ENCODE data around the gene SLC10A1.

SLC10A1 gene

GRCh38 chr14:69754487-69754886 lies 42.6 kb downstream of the SLC10A1 start:
- H3K27ac ChIP-seq (ENCODE audit: poor library complexity, severe bottlenecking) = no peak overlapping the region
- H3K36me3 ChIP-seq (ENCODE audit: low read depth) = no peaks in the 10 kb centered on the region
- DNase-seq (ENCODE audit: low spot score) (no peak), ATAC-seq (ENCODE audit: low read depth) (no peak)
- no peaks in the 10 kb centered on the region for H3K4me1 ChIP-seq (ENCODE audit: insufficient read depth, poor library complexity, severe bottlenecking)
- H3K9me3 ChIP-seq (ENCODE audit: severe bottlenecking) = no peaks in the 10 kb centered on the region
- H3K27me3 ChIP-seq (ENCODE audit: insufficient read depth, poor library complexity, severe bottlenecking) = no peaks in the 10 kb centered on the region
- no peak for TF ChIP-seq CTCF (IDR thresholded peaks at IDR 0.05; ENCODE audit: poor library complexity, severe bottlenecking)
- H3K4me3 ChIP-seq (ENCODE audit: severe bottlenecking) = no peak overlapping the region

- Histone ChIP-seq H3K4me1 (ENCODE audit: insufficient read depth, poor library complexity, severe bottlenecking) (no peaks in the 10 kb centered on the region), H3K27ac (ENCODE audit: poor library complexity, severe bottlenecking) (no peak overlapping the region), H3K9me3 (ENCODE audit: severe bottlenecking) (no peaks in the 10 kb centered on the region), H3K27me3 (ENCODE audit: insufficient read depth, poor library complexity, severe bottlenecking) (no peaks in the 10 kb centered on the region), H3K36me3 (ENCODE audit: low read depth) (no peaks in the 10 kb centered on the region), H3K4me3 (ENCODE audit: severe bottlenecking) (no peak overlapping the region)
- ATAC-seq (ENCODE audit: low read depth) (no peak), DNase-seq (ENCODE audit: low spot score) (no peak)
- TF ChIP-seq CTCF (IDR thresholded peaks at IDR 0.05; ENCODE audit: poor library complexity, severe bottlenecking) = no peak
Measured at GRCh38 chr14:69753860-69754259, 43.2 kb downstream of the SLC10A1 start.

- no peak for TF ChIP-seq CTCF (IDR thresholded peaks at IDR 0.05; ENCODE audit: poor library complexity, severe bottlenecking)
- Histone ChIP-seq H3K27me3 (ENCODE audit: insufficient read depth, poor library complexity, severe bottlenecking) (no peaks in the 10 kb centered on the region), H3K4me3 (ENCODE audit: severe bottlenecking) (no peak overlapping the region), H3K4me1 (ENCODE audit: insufficient read depth, poor library complexity, severe bottlenecking) (no peaks in the 10 kb centered on the region), H3K9me3 (ENCODE audit: severe bottlenecking) (no peaks in the 10 kb centered on the region), H3K27ac (ENCODE audit: poor library complexity, severe bottlenecking) (no peak overlapping the region), H3K36me3 (ENCODE audit: low read depth) (no peaks in the 10 kb centered on the region)
- ATAC-seq (ENCODE audit: low read depth) (no peak), DNase-seq (ENCODE audit: low spot score) (no peak)
Measured at GRCh38 chr14:69752773-69753172, 44.3 kb downstream of the SLC10A1 start.

- TF ChIP-seq CTCF (IDR thresholded peaks at IDR 0.05; ENCODE audit: poor library complexity, severe bottlenecking) = no peak
- Histone ChIP-seq H3K4me3 (ENCODE audit: severe bottlenecking) (no peak overlapping the region), H3K4me1 (ENCODE audit: insufficient read depth, poor library complexity, severe bottlenecking) (no peaks in the 10 kb centered on the region), H3K9me3 (ENCODE audit: severe bottlenecking) (no peaks in the 10 kb centered on the region), H3K27ac (ENCODE audit: poor library complexity, severe bottlenecking) (no peak overlapping the region), H3K27me3 (ENCODE audit: insufficient read depth, poor library complexity, severe bottlenecking) (no peaks in the 10 kb centered on the region), H3K36me3 (ENCODE audit: low read depth) (no peaks in the 10 kb centered on the region)
- ATAC-seq (ENCODE audit: low read depth) (no peak), DNase-seq (ENCODE audit: low spot score) (no peak)
Measured at GRCh38 chr14:69750495-69750894, 46.5 kb downstream of the SLC10A1 start.

- Histone ChIP-seq H3K36me3 (ENCODE audit: low read depth) (no peaks in the 10 kb centered on the region), H3K27ac (ENCODE audit: poor library complexity, severe bottlenecking) (no peak overlapping the region), H3K4me1 (ENCODE audit: insufficient read depth, poor library complexity, severe bottlenecking) (no peaks in the 10 kb centered on the region), H3K4me3 (ENCODE audit: severe bottlenecking) (no peak overlapping the region), H3K9me3 (ENCODE audit: severe bottlenecking) (no peaks in the 10 kb centered on the region), H3K27me3 (ENCODE audit: insufficient read depth, poor library complexity, severe bottlenecking) (no peaks in the 10 kb centered on the region)
- no peak for ATAC-seq (ENCODE audit: low read depth)
- TF ChIP-seq CTCF (IDR thresholded peaks at IDR 0.05; ENCODE audit: poor library complexity, severe bottlenecking) = no peak
- no peak for DNase-seq (ENCODE audit: low spot score)
Measured at GRCh38 chr14:69749956-69750355, 47.1 kb downstream of the SLC10A1 start.
